ENCODE results near the gene BLVRB.
"Not testable (repeated sequence)": the region's sequence is repeated elsewhere in the genome, so short reads cannot be mapped to it uniquely, and the experiment has no call there.

BLVRB gene

GRCh38 chr19:40465557-40466218 lies at the start of gene BLVRB:
BLVRB (minus strand) TSS chr19:40465745; CDS start chr19:40465688, 57 bp downstream.
- DNase-seq (ENCODE audit: low read depth in 3 of 3), result peak; percentile 99 to 100 (median 99)

- no peak for DNase-seq (ENCODE audit: low read depth in 3 of 3)
Observed at GRCh38 chr19:40513741-40514315, 48.3 kb upstream of the BLVRB start.

GRCh38 chr19:40513345-40513678 lies 47.8 kb upstream of the BLVRB start:
- DNase-seq (ENCODE audit: low read depth in 3 of 3), result no peak

GRCh38 chr19:40512473-40513344 lies 47.2 kb upstream of the BLVRB start:
- no peak for DNase-seq (ENCODE audit: low read depth in 3 of 3)

GRCh38 chr19:40512110-40512472 lies 46.5 kb upstream of the BLVRB start:
- DNase-seq (ENCODE audit: low read depth in 3 of 3), result no peak

- DNase-seq (ENCODE audit: low read depth in 3 of 3), result no peak
Observed at GRCh38 chr19:40511487-40511886, 45.9 kb upstream of the BLVRB start.

GRCh38 chr19:40510526-40511115 lies 45.1 kb upstream of the BLVRB start:
- DNase-seq (ENCODE audit: low read depth in 3 of 3), result no peak

- DNase-seq (ENCODE audit: low read depth in 3 of 3), result no peak
Observed at GRCh38 chr19:40508739-40509260, 43.3 kb upstream of the BLVRB start.

GRCh38 chr19:40507892-40508291 lies 42.3 kb upstream of the BLVRB start:
- DNase-seq (ENCODE audit: low read depth in 3 of 3), result no peak

- DNase-seq (ENCODE audit: low read depth in 3 of 3), result no peak
Observed at GRCh38 chr19:40506099-40506498, 40.6 kb upstream of the BLVRB start.

GRCh38 chr19:40503320-40503695 lies 37.8 kb upstream of the BLVRB start:
- DNase-seq (ENCODE audit: low read depth in 3 of 3), result no peak

GRCh38 chr19:40502647-40503319 lies 37.2 kb upstream of the BLVRB start:
- no peak for DNase-seq (ENCODE audit: low read depth in 3 of 3)

- DNase-seq (ENCODE audit: low read depth in 3 of 3), result no peak
Observed at GRCh38 chr19:40502081-40502480, 36.5 kb upstream of the BLVRB start.

- no peak for DNase-seq (ENCODE audit: low read depth in 3 of 3)
Observed at GRCh38 chr19:40501599-40501998, 36.1 kb upstream of the BLVRB start.

- DNase-seq (ENCODE audit: low read depth in 3 of 3), result not testable (repeated sequence)
Observed at GRCh38 chr19:40500678-40501530, 35.4 kb upstream of the BLVRB start.

GRCh38 chr19:40499320-40499719 lies 33.8 kb upstream of the BLVRB start:
- DNase-seq (ENCODE audit: low read depth in 3 of 3), result no peak

- DNase-seq (ENCODE audit: low read depth in 3 of 3), result no peak
Observed at GRCh38 chr19:40497214-40497613, 31.7 kb upstream of the BLVRB start.

- no peak for DNase-seq (ENCODE audit: low read depth in 3 of 3)
Observed at GRCh38 chr19:40494191-40494838, 28.8 kb upstream of the BLVRB start.

GRCh38 chr19:40493778-40494177 lies 28.2 kb upstream of the BLVRB start:
- no peak for DNase-seq (ENCODE audit: low read depth in 3 of 3)

- DNase-seq (ENCODE audit: low read depth in 3 of 3), result no peak
Observed at GRCh38 chr19:40492274-40492673, 26.7 kb upstream of the BLVRB start.
